Lower leg skin (tissue), 3 donors: Measurements from ENCODE around the gene MED31.
"Not testable (repeated sequence)": the region's sequence is repeated elsewhere in the genome, so short reads cannot be mapped to it uniquely, and the experiment has no call there.

Source experiments
- POLR2A ChIP-seq, 2 donors: fragments of 450-650 bp; IDR thresholded peaks; one replicate each; pipeline ENCODE4 v1.6.1; 2016 to 2017; ENCODE audit warnings: antibody characterized with exemption in 2 of 2, mild to moderate bottlenecking in 1 of 2, moderate library complexity in 1 of 2
- TF ChIP-seq, protein P1 (sequence below), 3 donors: fragments of 450-650 bp; IDR thresholded peaks; one replicate each; pipeline ENCODE4 v1.5.1; 2016; ENCODE audit warnings: antibody characterized with exemption in 3 of 3, mild to moderate bottlenecking in 3 of 3, moderate library complexity in 2 of 3

DNA sequence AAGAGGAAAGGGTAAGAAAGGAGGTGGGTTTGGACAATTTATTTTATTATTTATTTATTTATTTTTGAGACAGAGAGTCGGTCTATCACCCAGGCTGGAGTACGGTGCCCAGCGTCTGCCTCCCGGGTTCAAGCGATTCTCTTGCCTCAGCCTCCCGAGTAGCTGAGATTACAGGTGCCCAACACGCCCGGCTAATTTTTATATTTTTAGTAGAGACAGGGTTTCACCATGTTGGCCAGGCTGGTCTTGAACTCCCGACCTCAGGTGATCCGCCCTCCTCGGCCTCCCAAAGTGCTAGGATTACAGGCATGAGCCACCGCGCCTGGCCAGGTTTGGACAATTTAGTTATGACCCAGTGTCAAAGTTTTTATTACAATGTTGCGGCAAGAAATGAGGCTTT is 11.8 kb upstream of the MED31 start:
- TF ChIP-seq, protein P1, sequence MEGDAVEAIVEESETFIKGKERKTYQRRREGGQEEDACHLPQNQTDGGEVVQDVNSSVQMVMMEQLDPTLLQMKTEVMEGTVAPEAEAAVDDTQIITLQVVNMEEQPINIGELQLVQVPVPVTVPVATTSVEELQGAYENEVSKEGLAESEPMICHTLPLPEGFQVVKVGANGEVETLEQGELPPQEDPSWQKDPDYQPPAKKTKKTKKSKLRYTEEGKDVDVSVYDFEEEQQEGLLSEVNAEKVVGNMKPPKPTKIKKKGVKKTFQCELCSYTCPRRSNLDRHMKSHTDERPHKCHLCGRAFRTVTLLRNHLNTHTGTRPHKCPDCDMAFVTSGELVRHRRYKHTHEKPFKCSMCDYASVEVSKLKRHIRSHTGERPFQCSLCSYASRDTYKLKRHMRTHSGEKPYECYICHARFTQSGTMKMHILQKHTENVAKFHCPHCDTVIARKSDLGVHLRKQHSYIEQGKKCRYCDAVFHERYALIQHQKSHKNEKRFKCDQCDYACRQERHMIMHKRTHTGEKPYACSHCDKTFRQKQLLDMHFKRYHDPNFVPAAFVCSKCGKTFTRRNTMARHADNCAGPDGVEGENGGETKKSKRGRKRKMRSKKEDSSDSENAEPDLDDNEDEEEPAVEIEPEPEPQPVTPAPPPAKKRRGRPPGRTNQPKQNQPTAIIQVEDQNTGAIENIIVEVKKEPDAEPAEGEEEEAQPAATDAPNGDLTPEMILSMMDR (IDR thresholded peaks at IDR 0.05): not testable (repeated sequence)
- not testable (repeated sequence) for TF ChIP-seq POLR2A (IDR thresholded peaks at IDR 0.05)
